Midbrain (tissue), 1 donor: ENCODE data around the gene FBXW5.

Experiments used
- DNase-seq: peaks from one replicate; lab custom pipeline; 2025; lab: John Stamatoyannopoulos, UW

The FBXW5 gene

GRCh38 chr9:136949239-136949816 is 4.8 kb upstream of the FBXW5 start:
- no peak for DNase-seq

GRCh38 chr9:136947955-136948510 is 3.5 kb upstream of the FBXW5 start:
- peak; percentile 69 for DNase-seq

- peak; percentile 32 for DNase-seq
Observed at GRCh38 chr9:136947028-136947891, 2.7 kb upstream of the FBXW5 start.

- DNase-seq, result no peak
Observed at GRCh38 chr9:136946228-136947027, 1.9 kb upstream of the FBXW5 start.

- no peak for DNase-seq
Observed at GRCh38 chr9:136945333-136946227, 1.0 kb upstream of the FBXW5 start.

GRCh38 chr9:136944212-136944518 is 373 bp downstream of the FBXW5 start:
- DNase-seq, result no peak

GRCh38 chr9:136943291-136944211 is 987 bp downstream of the FBXW5 start:
- DNase-seq, result no peak

GRCh38 chr9:136942881-136943230 is 1.7 kb downstream of the FBXW5 start:
- no peak for DNase-seq

GRCh38 chr9:136942112-136942880 is 2.2 kb downstream of the FBXW5 start:
- no peak for DNase-seq

GRCh38 chr9:136941231-136942111 is 3.1 kb downstream of the FBXW5 start:
- no peak for DNase-seq

- no peak for DNase-seq
Observed at GRCh38 chr9:136940526-136941230, 3.9 kb downstream of the FBXW5 start.

GRCh38 chr9:136939996-136940525 is 4.5 kb downstream of the FBXW5 start:
- DNase-seq, result peak; percentile 66

GRCh38 chr9:136939431-136939995 is 5.0 kb downstream of the FBXW5 start:
- DNase-seq, result no peak

GRCh38 chr9:136937186-136938001 is 7.1 kb downstream of the FBXW5 start:
- no peak for DNase-seq

GRCh38 chr9:136936645-136937170 is 7.8 kb downstream of the FBXW5 start:
- DNase-seq, result peak; percentile 30

- no peak for DNase-seq
Observed at GRCh38 chr9:136935651-136936050, 8.9 kb downstream of the FBXW5 start.
